ENCODE measurements around the gene ATP13A3. TPM values are rescaled to one million over a fixed set of nuclear protein-coding genes. Genes with fewer than 3 reads are reported as not detected.

ATP13A3 gene
- total RNA-seq, 2 donors from 2014 or later, result 106 to 141 TPM

DNA sequence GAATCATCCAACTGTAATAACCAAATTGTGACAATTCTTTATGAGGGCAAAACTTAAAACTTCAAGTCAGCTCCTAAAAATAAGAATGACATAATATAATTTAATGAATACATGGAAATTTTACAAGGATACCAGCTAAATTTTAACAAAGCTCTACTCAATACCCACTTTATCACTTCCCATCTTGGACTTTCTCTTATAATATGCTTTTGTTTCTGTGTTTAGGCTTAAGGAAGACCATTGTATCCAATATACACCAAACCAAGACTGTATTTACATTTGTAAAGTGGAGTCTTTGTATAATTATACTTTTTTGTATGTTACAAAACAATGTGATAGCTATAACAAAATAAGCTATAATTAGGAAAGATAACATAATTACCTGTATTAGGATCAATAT lies 16.8 kb downstream of the ATP13A3 start:
- no peaks in the 10 kb centered on the region for H3K36me3 Mint-ChIP-seq

GRCh38 chr3:194468086-194468485 lies 18.7 kb downstream of the ATP13A3 start:
- Mint-ChIP-seq H3K36me3 (no peaks in the 10 kb centered on the region), H3K9me3 (no peaks in the 10 kb centered on the region), H3K27ac (no peak overlapping the region)
- DNase-seq (ENCODE audit: low spot score in 2 of 2) (no peak), ATAC-seq (no peak)

More for the DNA sequence above, 16.8 kb downstream of the ATP13A3 start:
- no peak for ATAC-seq
- no peak overlapping the region for H3K27ac Mint-ChIP-seq
- H3K9me3 Mint-ChIP-seq, result no peaks in the 10 kb centered on the region
- DNase-seq (ENCODE audit: low spot score in 2 of 2), result no peak

- no peak for DNase-seq (ENCODE audit: low spot score in 2 of 2)
- Mint-ChIP-seq H3K36me3 (no peaks in the 10 kb centered on the region), H3K27ac (no peak overlapping the region), H3K9me3 (no peaks in the 10 kb centered on the region)
- peak in 1 of 2 donors; percentile 49 for ATAC-seq
These were observed 19.9 kb downstream of the ATP13A3 start for GRCh38 chr3:194466761-194467356.

GRCh38 chr3:194465920-194466570 lies 20.8 kb downstream of the ATP13A3 start:
- no peak for DNase-seq (ENCODE audit: low spot score in 2 of 2)
- no peaks in the 10 kb centered on the region for H3K9me3 Mint-ChIP-seq
- H3K36me3 Mint-ChIP-seq, result no peaks in the 10 kb centered on the region
- no peak overlapping the region for H3K27ac Mint-ChIP-seq
- peak in 1 of 2 donors; percentile 69 for ATAC-seq

- H3K9me3 Mint-ChIP-seq, result no peaks in the 10 kb centered on the region
- no peak for ATAC-seq
- no peak for DNase-seq (ENCODE audit: low spot score in 2 of 2)
- H3K27ac Mint-ChIP-seq, result peak overlapping the region; percentile 22 to 70
- H3K36me3 Mint-ChIP-seq, result no peaks in the 10 kb centered on the region
These were observed 21.6 kb downstream of the ATP13A3 start for GRCh38 chr3:194465246-194465645.

GRCh38 chr3:194464692-194465091 lies 22.1 kb downstream of the ATP13A3 start:
- Mint-ChIP-seq H3K36me3 (no peaks in the 10 kb centered on the region), H3K27ac (peak overlapping the region; percentile 22 to 70), H3K9me3 (no peaks in the 10 kb centered on the region)
- no peak for DNase-seq (ENCODE audit: low spot score in 2 of 2)
- ATAC-seq, result no peak

- DNase-seq (ENCODE audit: low spot score in 2 of 2), result no peak
- H3K9me3 Mint-ChIP-seq, result no peaks in the 10 kb centered on the region
- H3K36me3 Mint-ChIP-seq, result no peaks in the 10 kb centered on the region
- no peak for ATAC-seq
- no peak overlapping the region for H3K27ac Mint-ChIP-seq
These were observed 23.9 kb downstream of the ATP13A3 start for GRCh38 chr3:194462936-194463335.

- no peaks in the 10 kb centered on the region for H3K36me3 Mint-ChIP-seq
- DNase-seq (ENCODE audit: low spot score in 2 of 2), result no peak
- no peaks in the 10 kb centered on the region for H3K9me3 Mint-ChIP-seq
- no peak for ATAC-seq
- no peak overlapping the region for H3K27ac Mint-ChIP-seq
These were observed 26.2 kb downstream of the ATP13A3 start for GRCh38 chr3:194460566-194460965.

DNA sequence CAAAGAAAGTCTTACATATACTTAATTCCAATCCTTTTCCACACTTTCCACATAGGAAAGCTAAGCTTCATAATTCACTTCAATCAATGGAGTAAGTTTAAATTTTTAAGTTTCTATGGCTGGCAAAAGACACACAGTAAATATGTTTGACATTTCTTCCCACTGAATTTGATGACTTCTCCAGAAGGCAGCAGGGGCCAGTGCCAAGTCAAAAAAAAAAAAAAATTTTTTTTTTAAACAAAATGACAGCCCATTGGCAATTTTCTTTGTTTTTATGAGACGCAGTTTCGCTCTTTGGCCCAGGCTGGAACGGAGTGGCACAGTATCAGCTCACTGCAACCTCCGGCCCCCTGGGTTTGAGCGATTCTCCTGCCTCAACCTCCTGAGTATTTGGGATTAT lies 28.7 kb downstream of the ATP13A3 start:
- no peaks in the 10 kb centered on the region for H3K36me3 Mint-ChIP-seq

GRCh38 chr3:194455481-194455880 lies 31.3 kb downstream of the ATP13A3 start:
- Mint-ChIP-seq H3K9me3 (no peaks in the 10 kb centered on the region), H3K36me3 (peaks cover 0 to 5% of the 10 kb centered on the region in 2 donors), H3K27ac (no peak overlapping the region)
- DNase-seq (ENCODE audit: low spot score in 2 of 2) (no peak), ATAC-seq (no peak)

More for the DNA sequence above, 28.7 kb downstream of the ATP13A3 start:
- DNase-seq (ENCODE audit: low spot score in 2 of 2) (no peak), ATAC-seq (no peak)
- no peaks in the 10 kb centered on the region for H3K9me3 Mint-ChIP-seq
- H3K27ac Mint-ChIP-seq, result no peak overlapping the region

- Mint-ChIP-seq H3K9me3 (no peaks in the 10 kb centered on the region), H3K36me3 (peaks cover 6 to 17% of the 10 kb centered on the region in 2 donors), H3K27ac (no peak overlapping the region)
- ATAC-seq (no peak), DNase-seq (ENCODE audit: low spot score in 2 of 2) (no peak)
These were observed 36.5 kb downstream of the ATP13A3 start for GRCh38 chr3:194450341-194450740.

GRCh38 chr3:194449913-194450312 lies 36.9 kb downstream of the ATP13A3 start:
- no peak overlapping the region for H3K27ac Mint-ChIP-seq

DNA sequence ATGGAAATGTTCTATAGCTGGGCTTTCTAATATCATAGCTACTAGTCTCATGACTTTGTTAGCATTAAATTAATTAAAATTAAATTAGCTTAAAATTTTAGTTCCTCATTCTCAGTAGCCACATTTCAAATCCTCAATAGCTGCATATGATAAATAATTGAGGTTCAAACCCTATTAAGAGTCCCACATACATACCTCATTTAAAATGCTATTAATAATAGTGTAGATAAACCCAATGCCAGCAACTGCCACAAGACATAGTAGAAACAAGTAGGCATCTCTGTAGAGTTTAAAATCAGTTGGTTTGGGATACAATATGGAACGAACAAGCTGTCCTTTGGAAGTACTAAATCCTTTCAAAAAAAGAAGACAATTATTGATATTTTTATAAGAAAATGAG lies 39.1 kb downstream of the ATP13A3 start:
- H3K27ac Mint-ChIP-seq, result no peak overlapping the region
- H3K9me3 Mint-ChIP-seq, result no peaks in the 10 kb centered on the region
- ATAC-seq, result no peak
- peaks cover 6 to 15% of the 10 kb centered on the region in 2 donors for H3K36me3 Mint-ChIP-seq
- no peak for DNase-seq (ENCODE audit: low spot score in 2 of 2)

More at GRCh38 chr3:194449913-194450312, 36.9 kb downstream of the ATP13A3 start:
- ATAC-seq, result no peak
- Mint-ChIP-seq H3K36me3 (peaks cover 6 to 17% of the 10 kb centered on the region in 2 donors), H3K9me3 (no peaks in the 10 kb centered on the region)
- DNase-seq (ENCODE audit: low spot score in 2 of 2), result no peak

DNA sequence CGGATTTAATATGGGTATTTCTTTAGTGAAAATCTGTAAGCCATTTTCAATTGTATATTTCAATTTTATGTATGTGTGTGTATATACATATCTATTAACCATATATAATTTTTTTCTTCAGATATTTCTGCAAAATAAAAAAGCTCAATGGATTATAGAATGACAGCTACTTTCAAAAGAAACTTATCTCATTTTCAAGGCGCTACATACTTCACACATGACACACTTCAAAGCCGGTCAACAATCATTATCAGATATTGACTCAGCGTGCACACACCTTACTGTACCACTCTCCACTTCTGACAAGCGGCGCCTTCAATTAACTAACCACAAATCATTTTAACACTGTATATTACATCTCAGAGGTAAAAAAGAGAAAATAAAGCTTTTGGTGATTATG lies 39.6 kb downstream of the ATP13A3 start:
- Mint-ChIP-seq H3K9me3 (no peaks in the 10 kb centered on the region), H3K36me3 (peaks cover 6 to 12% of the 10 kb centered on the region in 2 donors), H3K27ac (no peak overlapping the region)
- ATAC-seq, result peak; percentile 41 to 61
- no peak for DNase-seq (ENCODE audit: low spot score in 2 of 2)

DNA sequence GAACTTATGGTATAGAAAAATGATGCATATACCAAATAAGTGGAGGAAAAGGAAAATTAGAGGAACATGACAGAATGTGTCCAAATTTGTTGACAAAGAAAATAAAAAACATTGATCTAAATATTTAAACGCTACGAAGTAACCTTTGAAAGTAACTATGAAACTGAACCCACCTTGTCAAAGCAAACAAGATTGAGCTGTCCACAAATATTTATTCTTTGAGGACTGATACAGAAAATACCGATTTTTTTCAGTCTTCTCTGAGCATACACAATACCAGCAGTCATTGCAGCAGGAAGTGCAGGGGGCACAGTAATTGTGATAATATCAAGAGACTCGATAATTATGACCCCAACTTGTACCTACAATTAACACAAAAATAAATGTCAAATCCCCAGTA lies 40.0 kb downstream of the ATP13A3 start:
- ATAC-seq (no peak), DNase-seq (ENCODE audit: low spot score in 2 of 2) (no peak)
- H3K27ac Mint-ChIP-seq, result no peak overlapping the region
- peaks cover 6 to 12% of the 10 kb centered on the region in 2 donors for H3K36me3 Mint-ChIP-seq
- no peaks in the 10 kb centered on the region for H3K9me3 Mint-ChIP-seq

DNA sequence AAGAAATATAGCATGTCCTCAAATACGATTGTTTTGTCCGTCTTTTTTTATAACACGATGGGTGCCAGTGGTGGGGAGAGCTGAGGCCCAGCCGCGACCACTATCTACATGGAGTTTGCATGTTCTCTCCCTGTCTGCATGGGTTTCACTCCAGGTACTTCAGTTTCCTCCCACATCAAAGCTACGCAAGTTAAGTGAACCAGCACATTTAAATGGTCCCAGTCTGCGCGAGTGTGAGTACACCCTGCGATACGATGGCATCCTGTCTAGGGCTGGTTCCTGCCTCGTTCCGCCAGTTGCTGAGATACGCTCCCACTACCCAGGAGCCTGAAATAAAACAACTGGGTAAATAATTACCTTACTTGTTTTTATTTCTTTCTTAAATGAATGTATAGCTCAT lies 40.6 kb downstream of the ATP13A3 start:
- Mint-ChIP-seq H3K27ac (no peak overlapping the region), H3K9me3 (no peaks in the 10 kb centered on the region), H3K36me3 (peaks cover 6 to 12% of the 10 kb centered on the region in 2 donors)
- DNase-seq (ENCODE audit: low spot score in 2 of 2), result no peak
- no peak for ATAC-seq

GRCh38 chr3:194443901-194444300 lies 42.9 kb downstream of the ATP13A3 start:
- H3K27ac Mint-ChIP-seq, result no peak overlapping the region
- peaks cover 0 to 23% of the 10 kb centered on the region in 2 donors for H3K36me3 Mint-ChIP-seq
- DNase-seq (ENCODE audit: low spot score in 2 of 2) (no peak), ATAC-seq (no peak)
- no peaks in the 10 kb centered on the region for H3K9me3 Mint-ChIP-seq

GRCh38 chr3:194440756-194441155 lies 46.0 kb downstream of the ATP13A3 start:
- no peak for ATAC-seq
- no peaks in the 10 kb centered on the region for H3K9me3 Mint-ChIP-seq
- no peak for DNase-seq (ENCODE audit: low spot score in 2 of 2)
- H3K27ac Mint-ChIP-seq, result no peak overlapping the region
- peaks cover 0 to 23% of the 10 kb centered on the region in 2 donors for H3K36me3 Mint-ChIP-seq
